Measurements from ENCODE around the gene TFPT. TPM values are rescaled to one million over a fixed set of nuclear protein-coding genes. Genes with fewer than 3 reads are reported as not detected.
A peak's percentile ranks its signal among the peaks of the same experiment; 100 is the strongest.

TFPT gene
- total and polyA plus RNA-seq, 2 of the 13 experiments (the other 11 are each of a cell fraction or from before 2014, with no cell fraction given): 8.4 to 10.7 TPM

GRCh38 chr19:54137699-54138488 lies 22.4 kb upstream of the TFPT start, which contains the start of gene CNOT3 (continued):
- TF ChIP-seq, protein P1, sequence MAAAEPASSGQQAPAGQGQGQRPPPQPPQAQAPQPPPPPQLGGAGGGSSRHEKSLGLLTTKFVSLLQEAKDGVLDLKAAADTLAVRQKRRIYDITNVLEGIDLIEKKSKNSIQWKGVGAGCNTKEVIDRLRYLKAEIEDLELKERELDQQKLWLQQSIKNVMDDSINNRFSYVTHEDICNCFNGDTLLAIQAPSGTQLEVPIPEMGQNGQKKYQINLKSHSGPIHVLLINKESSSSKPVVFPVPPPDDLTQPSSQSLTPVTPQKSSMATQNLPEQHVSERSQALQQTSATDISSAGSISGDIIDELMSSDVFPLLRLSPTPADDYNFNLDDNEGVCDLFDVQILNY (CRISPR knock-in tag; conservative IDR thresholded peaks at IDR 0.05): no peak
- TF ChIP-seq ZBTB21 (CRISPR knock-in tag; IDR thresholded peaks at IDR 0.05): no peak
- TF ChIP-seq SNAPC2 (CRISPR knock-in tag; IDR thresholded peaks at IDR 0.05): 0 out of 2 replicates have a peak, but pooled peaks have one; percentile 66
- TF ChIP-seq ZNF724P (CRISPR knock-in tag; IDR thresholded peaks at IDR 0.05; ENCODE audit: borderline replicate concordance): no peak
- no peak for TF ChIP-seq ZBTB14 (CRISPR knock-in tag; IDR thresholded peaks at IDR 0.05)
- no peak for TF ChIP-seq JUNB (CRISPR knock-in tag; IDR thresholded peaks at IDR 0.05; ENCODE audit: borderline replicate concordance)
- TF ChIP-seq ZNF12 (CRISPR knock-in tag; IDR thresholded peaks at IDR 0.05): no peak
- TF ChIP-seq NR2F1 (CRISPR knock-in tag; IDR thresholded peaks at IDR 0.05): no peak
- no peak for TF ChIP-seq TMF1 (CRISPR knock-in tag; IDR thresholded peaks at IDR 0.05; ENCODE audit: low read depth)
- TF ChIP-seq ZNF430 (CRISPR knock-in tag; IDR thresholded peaks at IDR 0.05): 0 out of 2 replicates have a peak, but pooled peaks have one; percentile 41
- no peak for TF ChIP-seq ZNF124 (CRISPR knock-in tag; IDR thresholded peaks at IDR 0.05)
- TF ChIP-seq, protein P2, sequence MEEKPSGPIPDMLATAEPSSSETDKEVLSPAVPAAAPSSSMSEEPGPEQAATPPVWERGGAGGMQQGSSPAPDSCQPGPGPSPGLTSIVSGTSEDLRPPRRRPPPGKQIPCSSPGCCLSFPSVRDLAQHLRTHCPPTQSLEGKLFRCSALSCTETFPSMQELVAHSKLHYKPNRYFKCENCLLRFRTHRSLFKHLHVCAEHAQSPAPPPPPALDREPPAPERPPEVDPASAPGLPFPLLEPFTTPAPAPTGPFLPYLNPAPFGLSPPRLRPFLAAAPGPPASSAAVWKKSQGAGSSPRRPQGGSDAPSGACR (CRISPR knock-in tag; IDR thresholded peaks at IDR 0.05): no peak
- peak; percentile 45 for TF ChIP-seq HOXA5 (CRISPR knock-in tag; IDR thresholded peaks at IDR 0.05)
- TF ChIP-seq ZNF318 (CRISPR knock-in tag; IDR thresholded peaks at IDR 0.05): no peak
- no peak for TF ChIP-seq CENPX (CRISPR knock-in tag; IDR thresholded peaks at IDR 0.05)
- no peak for TF ChIP-seq MBD4 (IDR thresholded peaks at IDR 0.05; ENCODE audit: borderline replicate concordance, low read length)
- no peak for TF ChIP-seq ZNF550 (CRISPR knock-in tag; IDR thresholded peaks at IDR 0.05; ENCODE audit: borderline replicate concordance)
- no peak for TF ChIP-seq HDAC2 (CRISPR knock-in tag; IDR thresholded peaks at IDR 0.05)
- peak; percentile 18; the same call in 1 of the 2 replicates for TF ChIP-seq PHF20 (CRISPR knock-in tag; IDR thresholded peaks at IDR 0.05)
- no peak for TF ChIP-seq RFX3 (CRISPR knock-in tag; IDR thresholded peaks at IDR 0.05)
